NCI-H187 treated with DMSO at 0.1 percent for 48 hours (cell line): ENCODE measurements around the gene ARHGAP22.

Source experiments
- DNase-seq: peaks from one replicate; lab custom pipeline; 2025; lab: John Stamatoyannopoulos, UW

The ARHGAP22 gene

GRCh38 chr10:48633381-48634197, 28.7 kb upstream of the ARHGAP22 start:
- no peak for DNase-seq

DNA sequence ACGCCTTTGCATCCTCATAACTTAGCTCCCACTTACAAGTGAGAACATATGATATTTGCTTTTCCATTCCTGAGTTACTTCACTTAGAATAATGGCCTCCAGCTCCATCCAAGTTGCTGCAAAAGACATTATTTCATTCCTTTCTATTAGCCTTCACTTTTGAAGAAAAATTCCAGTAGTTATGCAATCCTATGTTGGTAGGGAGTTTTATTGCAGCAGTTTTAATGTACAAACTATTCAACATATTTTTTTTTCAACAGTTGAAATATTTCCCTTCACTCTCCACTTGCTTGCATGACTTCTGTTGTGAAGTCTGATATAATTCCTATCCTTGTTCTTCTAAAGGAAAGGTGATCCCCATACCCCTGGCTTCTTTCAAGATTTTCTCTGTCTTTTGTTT, 27.3 kb upstream of the ARHGAP22 start:
- no peak for DNase-seq

DNA sequence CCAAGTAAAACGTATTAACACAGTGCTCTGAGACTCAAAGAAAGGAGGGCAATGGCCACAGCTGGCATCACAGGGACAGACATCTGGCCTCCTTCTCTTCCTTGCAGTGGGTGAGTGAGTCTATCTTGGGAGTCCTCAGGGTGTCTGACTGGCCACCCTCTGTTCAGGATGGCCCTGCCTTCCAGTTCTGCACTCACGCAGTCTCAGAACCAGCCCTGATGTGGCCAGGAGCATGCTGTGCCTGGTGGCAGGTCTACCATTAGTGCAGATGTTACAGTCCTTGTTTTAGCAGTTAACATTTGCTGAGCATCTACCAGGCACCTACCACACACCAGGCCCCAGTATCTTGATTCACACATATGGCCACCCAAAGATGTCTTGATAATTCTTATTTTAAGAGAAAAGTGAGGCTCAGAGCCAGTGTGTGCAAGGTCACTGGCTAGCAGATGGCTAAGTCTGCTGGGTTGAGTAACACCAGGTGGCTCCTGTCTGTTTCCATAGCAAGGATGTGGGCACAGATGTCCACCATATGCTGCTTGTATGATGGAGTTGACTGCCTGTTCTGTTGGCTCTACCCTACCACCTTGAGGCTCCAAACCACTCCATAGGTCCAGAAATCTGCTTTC, 23.2 kb upstream of the ARHGAP22 start:
- DNase-seq = no peak

DNA sequence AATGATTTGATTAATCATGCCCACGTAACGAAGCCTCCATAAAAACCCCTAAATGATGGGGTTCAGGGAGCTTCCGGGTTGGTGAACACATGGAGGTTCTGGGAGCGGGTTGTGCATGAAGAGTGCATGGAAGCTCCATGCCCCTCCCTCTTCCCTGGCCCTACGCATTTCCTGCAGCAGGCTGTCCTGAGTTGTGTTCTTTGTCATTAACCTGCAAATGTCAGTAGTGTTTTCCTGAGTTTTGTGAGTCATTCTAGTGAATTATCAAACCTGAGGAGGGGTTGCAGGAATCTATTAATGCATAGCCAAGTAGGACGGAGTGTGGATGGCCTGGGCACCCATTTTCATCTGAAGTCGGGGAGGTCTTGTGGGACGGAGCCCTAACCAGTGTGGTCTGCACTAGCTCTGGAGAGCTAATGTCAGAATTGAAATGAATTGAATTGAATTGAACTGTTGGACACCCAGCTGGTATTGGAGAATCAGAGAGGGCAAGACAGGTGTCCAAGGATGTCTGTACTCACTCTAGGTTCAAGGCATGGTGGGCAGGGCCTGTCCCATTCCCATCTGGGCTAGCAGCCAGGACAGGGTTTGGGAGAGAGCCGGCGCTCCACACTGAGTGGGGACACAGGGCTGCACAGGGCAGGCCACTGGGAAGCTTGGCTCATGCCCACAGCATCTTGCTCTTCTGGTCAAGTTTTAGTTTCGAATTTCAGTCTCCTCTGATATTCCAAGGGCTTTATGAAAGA, 22.3 kb upstream of the ARHGAP22 start:
- no peak for DNase-seq

DNA sequence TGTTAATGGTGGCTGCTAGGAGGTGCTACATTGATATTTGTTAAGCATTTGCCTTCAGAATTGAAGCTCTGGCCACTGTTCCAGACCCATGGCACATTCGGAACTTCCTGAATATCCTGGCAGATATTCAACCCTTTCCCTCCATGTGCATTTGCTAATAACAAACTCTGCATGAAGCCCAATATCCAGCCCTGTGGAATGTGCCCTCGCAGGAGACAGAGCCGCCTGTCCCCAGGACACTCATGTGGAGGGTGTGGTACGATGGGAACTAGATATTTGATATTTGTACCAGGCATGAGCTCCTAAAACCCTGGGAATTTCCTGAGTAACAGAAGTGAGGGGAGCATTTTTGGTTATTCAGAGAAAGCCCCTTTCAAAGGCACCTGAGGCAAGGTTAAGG, 21.6 kb upstream of the ARHGAP22 start:
- DNase-seq = no peak

- DNase-seq = no peak
These were observed 20.9 kb upstream of the ARHGAP22 start for GRCh38 chr10:48625826-48626134.

DNA sequence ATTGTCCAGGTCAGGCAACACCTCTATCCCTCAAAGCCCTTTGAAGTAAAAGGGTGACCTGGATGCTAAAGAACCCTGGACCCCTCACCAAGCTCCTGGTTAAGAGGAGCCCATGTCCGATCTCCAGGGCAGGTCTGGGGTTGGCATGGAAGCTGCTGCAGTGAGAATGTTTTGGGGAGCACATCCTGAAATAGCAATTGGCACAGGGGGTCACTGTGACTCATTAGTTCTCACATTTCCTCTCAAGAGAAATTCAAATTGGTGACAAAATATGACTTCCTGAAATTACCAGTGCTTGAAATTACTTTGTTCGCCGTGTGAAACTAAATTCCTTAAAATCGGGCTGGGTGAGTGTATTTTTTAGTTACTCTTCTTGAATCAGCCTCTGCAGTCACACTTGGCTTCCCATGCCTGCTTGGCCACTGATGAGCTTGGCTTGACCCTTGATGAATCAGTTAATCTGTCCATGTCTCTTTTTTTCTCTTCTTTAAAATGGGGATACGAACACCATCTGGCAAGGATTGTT, 18.8 kb upstream of the ARHGAP22 start:
- no peak for DNase-seq

DNA sequence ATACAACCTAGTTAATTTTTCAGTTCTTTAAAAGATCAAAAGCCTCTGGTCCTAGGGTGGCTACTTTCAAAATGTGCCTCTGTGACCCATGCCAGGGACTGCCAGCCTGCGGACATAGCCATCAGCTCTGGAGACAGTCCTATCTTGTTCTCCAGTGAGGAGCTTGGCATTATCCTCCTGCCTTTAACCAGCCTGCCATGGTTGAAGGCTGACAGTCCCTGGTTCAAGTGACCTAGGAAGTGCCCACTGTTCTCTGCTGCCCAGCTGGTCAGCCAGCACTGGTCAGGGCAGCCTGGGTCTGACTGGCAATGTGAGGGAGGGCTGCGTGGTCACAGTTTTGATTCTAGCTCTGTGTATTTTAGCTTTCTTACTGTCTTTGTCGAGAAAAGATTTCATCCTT, 18.1 kb upstream of the ARHGAP22 start:
- no peak for DNase-seq

GRCh38 chr10:48620719-48621118, 15.8 kb upstream of the ARHGAP22 start:
- DNase-seq = no peak

GRCh38 chr10:48616436-48616835, 11.6 kb upstream of the ARHGAP22 start:
- no peak for DNase-seq

DNA sequence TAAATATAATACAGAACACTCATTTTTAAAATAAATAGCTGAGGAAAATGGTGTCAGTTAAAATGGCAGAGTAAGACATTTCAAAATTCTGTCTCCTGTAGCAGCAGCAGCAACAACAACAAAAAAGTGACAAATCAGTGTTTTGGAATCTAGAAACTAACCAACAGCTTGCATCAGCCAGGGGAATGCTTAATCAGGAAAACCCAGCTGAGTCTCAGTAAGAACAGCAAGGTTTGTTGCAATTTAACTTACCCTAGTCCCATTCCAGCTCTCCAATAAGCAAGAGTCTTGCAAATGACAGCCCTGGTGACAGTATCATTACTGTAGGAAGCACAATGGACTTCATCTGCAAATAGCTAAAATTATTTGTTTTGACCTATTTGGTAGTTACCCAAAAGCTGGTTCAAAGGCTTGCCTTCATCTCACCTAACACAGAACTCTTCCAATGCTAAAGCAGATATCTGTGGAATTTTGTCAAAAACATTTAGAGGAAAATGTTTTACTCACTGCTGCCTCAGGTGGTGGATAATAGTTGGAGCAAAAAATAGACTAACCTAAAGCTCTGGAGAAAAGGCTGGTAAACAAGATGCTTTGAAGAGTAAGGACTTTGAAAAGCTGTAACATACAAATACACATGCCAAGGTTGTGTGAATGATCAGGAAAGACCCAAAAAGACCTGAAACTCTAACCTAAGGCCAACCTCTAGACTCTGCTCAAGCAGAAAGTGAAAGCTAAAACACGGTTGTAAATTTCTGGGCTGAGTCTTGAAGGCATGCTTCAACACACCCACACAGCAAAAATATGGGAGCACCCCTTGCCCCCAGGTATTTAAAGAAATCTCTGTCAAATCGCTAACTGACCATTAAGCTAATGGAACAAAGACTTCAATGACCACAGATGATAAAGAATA, 9.9 kb upstream of the ARHGAP22 start:
- DNase-seq = no peak

GRCh38 chr10:48613016-48613415, 8.1 kb upstream of the ARHGAP22 start:
- no peak for DNase-seq

GRCh38 chr10:48612236-48612943, 7.5 kb upstream of the ARHGAP22 start:
- no peak for DNase-seq

DNA sequence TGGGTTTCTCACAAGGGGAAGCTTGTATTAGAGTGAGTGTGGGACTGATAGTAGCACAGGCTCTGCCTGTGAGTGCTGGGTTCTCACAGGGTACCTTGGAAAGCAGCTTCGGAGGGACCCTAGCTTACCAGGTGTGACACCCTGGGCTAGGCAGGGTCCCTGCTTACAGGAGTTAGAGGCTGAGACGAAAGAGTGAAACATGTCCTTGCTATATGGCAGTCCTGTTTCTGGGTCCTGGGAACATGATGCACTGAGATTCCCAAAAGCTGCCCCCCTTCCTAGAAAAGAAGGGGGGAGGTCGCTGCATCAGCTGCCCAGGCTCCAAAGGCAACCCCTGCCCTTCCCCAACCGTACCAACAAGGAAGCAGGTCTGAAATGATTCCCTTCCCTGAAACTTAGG, 6.3 kb upstream of the ARHGAP22 start:
- DNase-seq = no peak

DNA sequence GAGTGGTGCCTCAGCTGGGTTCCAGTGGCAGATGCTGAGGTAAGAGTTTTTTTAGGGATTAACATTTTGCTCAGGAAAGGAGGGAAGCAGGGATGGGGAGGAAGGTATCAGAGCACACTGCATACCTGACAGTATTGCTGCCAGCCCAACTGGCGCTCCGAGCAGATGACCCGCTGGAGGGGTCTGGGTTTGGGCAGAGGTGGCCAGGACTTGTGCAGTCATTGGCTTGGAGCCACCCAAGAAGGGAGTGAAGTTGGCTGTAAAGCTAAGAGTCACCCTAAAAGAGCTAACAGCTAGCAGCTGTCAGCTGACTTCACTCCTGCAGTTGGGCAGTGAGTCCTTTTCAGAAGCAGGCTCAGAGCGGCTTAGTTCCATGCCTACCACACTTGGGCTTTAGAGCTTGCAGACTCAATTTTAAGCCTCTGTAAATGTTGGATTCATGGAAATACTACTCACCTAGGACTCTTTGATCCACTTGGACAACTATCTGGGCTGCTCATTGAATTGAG, 5.8 kb upstream of the ARHGAP22 start:
- DNase-seq = no peak

DNA sequence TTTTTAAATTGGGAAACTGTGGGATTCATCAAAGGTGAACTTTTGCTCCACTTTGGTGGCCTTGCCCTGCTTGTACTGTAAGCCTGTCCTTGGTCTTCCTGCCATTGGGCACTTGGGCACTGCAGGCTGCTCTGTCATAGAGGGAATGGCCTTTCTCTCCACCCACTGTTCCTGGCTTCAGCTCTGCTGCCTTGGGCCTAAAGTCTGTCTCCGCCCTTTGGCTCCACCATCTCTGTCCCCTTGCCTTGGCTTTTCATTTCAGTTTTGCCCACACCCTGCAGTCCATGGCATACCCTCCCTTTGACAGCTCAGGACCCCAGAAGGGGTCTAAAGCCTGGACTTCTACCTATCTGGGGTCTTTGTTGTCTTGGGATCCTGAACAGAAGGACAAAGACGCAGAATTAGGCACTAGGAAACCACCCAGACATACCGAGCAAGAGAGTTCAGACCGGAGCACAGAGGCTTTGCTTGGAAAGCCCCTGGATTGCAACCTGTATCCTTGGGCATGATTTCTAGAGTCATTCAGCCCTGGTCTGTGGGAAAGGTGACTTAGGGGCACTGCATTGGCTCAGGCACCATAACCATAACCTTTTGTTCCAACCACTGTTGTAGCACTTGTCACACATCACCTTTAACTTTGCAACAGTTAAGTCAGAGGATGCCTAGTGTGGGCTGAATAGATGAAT, 5.2 kb upstream of the ARHGAP22 start:
- DNase-seq = no peak

- DNase-seq = no peak
These were observed 4.6 kb upstream of the ARHGAP22 start for GRCh38 chr10:48609441-48609840.

DNA sequence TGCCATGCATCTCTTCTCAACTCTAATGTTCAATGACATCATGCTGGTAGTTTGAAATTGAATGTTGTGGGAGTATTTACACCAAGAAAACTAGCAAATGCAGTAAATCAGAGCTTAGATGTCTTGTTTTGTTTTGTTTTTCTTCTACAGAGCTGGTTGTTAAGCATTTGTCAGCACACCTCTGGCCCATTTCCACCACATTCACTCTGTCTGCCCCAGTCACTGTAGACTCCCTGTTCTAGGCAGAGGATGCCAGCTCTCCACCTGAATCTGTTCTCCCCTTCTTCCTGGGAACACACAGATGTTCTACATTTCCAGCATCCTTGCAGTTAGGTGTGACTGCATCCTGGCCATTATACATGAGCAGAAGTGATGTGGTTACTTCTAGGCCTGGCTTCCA, 4.1 kb upstream of the ARHGAP22 start:
- no peak for DNase-seq

- DNase-seq = no peak
These were observed 3.4 kb upstream of the ARHGAP22 start for GRCh38 chr10:48608279-48608681.
